ENCODE results near the gene ABCA1.

DNA sequence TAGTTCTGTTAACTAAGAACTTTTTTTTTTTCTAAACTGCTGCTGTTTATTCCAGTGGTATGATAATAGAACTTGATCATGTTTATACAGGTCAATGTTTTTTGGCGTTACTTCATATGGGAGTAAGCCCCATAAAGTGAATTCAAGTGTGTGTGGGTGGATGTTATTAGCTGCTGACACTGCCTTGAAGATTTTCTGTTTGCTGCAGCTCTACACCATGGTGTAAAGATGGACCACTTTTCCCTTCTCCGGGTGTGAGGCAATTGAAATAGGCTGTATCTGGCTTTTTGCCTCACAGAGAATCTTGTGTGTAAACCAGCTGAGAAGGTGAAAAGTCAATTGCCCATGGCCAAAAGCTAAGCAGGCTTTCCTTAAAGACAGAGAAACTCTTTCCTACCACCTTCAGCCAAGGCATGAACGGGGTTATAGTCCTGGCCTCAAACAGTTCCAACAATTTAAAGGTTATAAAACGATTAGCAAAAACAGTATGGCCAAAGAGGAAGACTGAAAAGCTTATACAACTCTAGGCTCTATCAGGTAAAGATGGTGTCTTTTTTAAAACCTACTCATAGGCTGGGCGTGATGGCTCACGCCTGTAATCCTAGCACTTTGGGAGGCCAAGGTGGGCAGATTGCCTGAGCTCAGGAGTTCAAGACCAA is 33.9 kb upstream of the ABCA1 start:
- TF ChIP-seq, protein P1, sequence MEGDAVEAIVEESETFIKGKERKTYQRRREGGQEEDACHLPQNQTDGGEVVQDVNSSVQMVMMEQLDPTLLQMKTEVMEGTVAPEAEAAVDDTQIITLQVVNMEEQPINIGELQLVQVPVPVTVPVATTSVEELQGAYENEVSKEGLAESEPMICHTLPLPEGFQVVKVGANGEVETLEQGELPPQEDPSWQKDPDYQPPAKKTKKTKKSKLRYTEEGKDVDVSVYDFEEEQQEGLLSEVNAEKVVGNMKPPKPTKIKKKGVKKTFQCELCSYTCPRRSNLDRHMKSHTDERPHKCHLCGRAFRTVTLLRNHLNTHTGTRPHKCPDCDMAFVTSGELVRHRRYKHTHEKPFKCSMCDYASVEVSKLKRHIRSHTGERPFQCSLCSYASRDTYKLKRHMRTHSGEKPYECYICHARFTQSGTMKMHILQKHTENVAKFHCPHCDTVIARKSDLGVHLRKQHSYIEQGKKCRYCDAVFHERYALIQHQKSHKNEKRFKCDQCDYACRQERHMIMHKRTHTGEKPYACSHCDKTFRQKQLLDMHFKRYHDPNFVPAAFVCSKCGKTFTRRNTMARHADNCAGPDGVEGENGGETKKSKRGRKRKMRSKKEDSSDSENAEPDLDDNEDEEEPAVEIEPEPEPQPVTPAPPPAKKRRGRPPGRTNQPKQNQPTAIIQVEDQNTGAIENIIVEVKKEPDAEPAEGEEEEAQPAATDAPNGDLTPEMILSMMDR (IDR thresholded peaks at IDR 0.05) = no peak
- no peak for TF ChIP-seq POLR2A (IDR thresholded peaks at IDR 0.05)
- TF ChIP-seq EP300 (IDR thresholded peaks at IDR 0.05) = no peak
